Memory B cell (primary cell): ENCODE data around the gene SCG5.

Experiments used
- ATAC-seq: fragments of 150-1000 bp; cut with Tn5 transposase; 2 replicates; pipeline ENCODE4 v1.10.0; 2021; ENCODE audit warnings: low read depth, mild to moderate bottlenecking, moderate library complexity
- DNase-seq, 2 donors: peaks; one replicate each; pipeline ENCODE4 v3.0.0; 2022; ENCODE audit warnings: low spot score in 2 of 2
- H3K27ac Mint-ChIP-seq: one replicate; pipeline ENCODE4 v1.8.0; 2022; ENCODE audit warnings: mild to moderate bottlenecking, moderate library complexity, mixed read lengths
- H3K27me3 Mint-ChIP-seq: one replicate; pipeline ENCODE4 v1.8.0; 2022; ENCODE audit warnings: mixed read lengths
- H3K36me3 Mint-ChIP-seq: one replicate; pipeline ENCODE4 v1.8.0; 2022; ENCODE audit warnings: mild to moderate bottlenecking, mixed read lengths
- H3K4me1 Mint-ChIP-seq: one replicate; pipeline ENCODE4 v1.8.0; 2022; ENCODE audit warnings: mixed read lengths
- H3K4me3 Mint-ChIP-seq: one replicate; pipeline ENCODE4 v1.8.0; 2022; ENCODE audit warnings: mild to moderate bottlenecking, moderate library complexity, mixed read lengths
- H3K9me3 Mint-ChIP-seq: one replicate; pipeline ENCODE4 v1.8.0; 2022; ENCODE audit warnings: mixed read lengths

SCG5 gene

DNA sequence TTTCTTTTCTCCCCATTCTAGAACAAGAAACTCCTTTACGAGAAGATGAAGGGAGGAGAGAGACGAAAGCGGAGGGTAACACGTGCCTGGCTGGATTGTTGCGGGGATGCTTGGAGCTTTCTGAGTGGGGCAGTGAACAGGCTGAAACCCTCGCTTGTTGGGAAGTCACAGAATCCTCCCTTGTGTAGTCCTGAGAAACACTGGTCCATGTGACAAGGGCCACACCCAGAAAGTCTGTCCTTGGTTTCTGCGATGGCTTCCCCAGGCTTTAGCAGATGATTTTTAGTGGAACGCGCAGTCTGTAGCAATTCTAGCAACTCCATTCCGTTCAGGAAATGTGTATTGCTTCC, 50.2 kb downstream of the SCG5 start:
- H3K4me1 Mint-ChIP-seq: no peaks in the 10 kb centered on the region
- H3K36me3 Mint-ChIP-seq: no peaks in the 10 kb centered on the region
- DNase-seq (no peak), ATAC-seq (no peak)
- H3K4me3 Mint-ChIP-seq: no peak overlapping the region
- no peak overlapping the region for H3K27ac Mint-ChIP-seq
- H3K9me3 Mint-ChIP-seq: peaks cover 2% of the 10 kb centered on the region
- H3K27me3 Mint-ChIP-seq: peaks cover 4% of the 10 kb centered on the region

DNA sequence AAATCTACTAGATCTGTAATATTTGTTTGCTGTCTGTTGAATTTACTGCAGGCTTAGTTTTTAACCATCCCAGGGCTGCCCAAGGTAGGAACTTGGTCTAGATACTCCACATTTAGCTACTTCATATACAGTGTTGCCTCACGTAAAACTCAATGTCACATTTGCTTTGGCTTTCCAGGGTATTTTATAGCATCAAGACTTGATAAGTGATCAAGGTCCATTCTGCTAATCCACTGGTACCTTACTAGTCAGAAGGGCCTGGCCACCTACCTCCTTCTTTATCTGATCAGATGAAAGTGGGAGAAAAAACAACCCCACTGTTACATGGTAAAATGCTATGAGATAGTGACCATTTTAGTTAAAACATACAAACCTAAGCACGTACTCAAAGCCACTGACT, 50.8 kb downstream of the SCG5 start:
- Mint-ChIP-seq H3K4me1 (no peaks in the 10 kb centered on the region), H3K4me3 (no peak overlapping the region), H3K27ac (no peak overlapping the region), H3K9me3 (no peaks in the 10 kb centered on the region), H3K36me3 (no peaks in the 10 kb centered on the region), H3K27me3 (peaks cover 4% of the 10 kb centered on the region)
- no peak for ATAC-seq
- DNase-seq: no peak

DNA sequence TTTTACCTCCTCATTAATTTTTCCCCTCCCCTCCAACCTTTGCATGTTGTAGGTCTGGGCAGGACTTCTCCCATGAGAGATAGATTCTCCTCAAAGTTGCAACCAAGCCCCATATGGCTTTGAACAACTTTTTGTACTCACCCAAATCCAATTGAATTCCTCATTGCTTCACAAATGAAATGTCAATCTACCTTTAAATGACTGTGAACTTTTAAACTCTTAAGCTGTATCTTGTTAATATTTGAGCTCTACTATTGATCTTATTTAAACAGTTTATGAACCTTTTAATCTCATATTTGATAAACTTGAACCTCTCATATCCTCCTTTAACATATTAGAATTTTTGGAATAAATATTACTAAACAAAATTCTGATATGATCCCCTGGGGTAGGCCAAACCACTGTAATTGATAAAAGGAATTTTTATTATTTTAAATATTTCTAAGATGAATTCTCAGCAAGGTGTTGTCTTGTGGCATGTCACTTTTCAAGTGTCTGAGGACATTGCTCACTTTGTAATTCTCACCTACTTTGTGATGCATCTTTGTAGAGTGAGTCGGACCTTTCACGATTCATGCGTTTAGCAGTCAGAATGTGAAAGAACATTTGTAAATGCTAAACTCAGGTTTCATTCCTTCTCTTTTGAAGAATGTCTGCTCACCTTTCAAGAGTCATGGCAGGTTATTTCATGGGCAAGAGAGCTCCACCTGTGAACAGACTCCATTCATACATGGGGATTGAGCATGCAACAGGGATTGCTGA, 52.9 kb downstream of the SCG5 start:
- no peaks in the 10 kb centered on the region for H3K36me3 Mint-ChIP-seq
- DNase-seq (no peak), ATAC-seq (no peak)
- H3K4me3 Mint-ChIP-seq: no peak overlapping the region
- no peak overlapping the region for H3K27ac Mint-ChIP-seq
- peaks cover 6% of the 10 kb centered on the region for H3K27me3 Mint-ChIP-seq
- no peaks in the 10 kb centered on the region for H3K4me1 Mint-ChIP-seq
- no peaks in the 10 kb centered on the region for H3K9me3 Mint-ChIP-seq

DNA sequence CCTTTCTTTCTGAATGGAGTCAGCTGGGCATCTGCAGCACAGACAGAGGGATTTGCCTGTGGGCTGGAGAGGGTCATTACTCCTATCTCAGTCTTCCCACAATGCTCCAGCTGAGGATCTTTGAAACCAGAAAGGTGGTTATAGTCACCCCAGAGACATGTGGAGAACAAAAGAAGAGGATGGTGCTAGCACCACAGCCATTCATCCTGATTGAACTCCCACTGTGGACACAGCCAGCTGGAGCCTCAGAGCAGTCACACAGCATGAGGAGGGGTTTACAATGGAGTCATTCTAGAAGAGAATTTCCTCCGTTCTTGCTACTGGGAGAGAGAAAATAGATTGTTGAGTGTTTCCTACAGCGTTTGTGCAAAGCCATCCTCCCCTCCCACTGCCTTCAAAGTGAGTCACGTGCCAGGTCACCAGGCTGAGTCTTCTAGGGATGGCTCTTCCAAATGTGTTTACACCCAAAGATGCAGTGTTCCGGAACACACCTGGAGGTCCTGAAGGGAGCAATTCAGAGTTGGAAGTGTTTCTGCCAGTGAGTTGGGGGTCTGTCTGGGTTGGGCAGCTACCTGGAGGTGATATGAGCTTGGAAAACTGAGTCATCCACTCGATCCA, 57.4 kb downstream of the SCG5 start:
- Mint-ChIP-seq H3K27me3 (peaks cover 8% of the 10 kb centered on the region), H3K36me3 (no peaks in the 10 kb centered on the region), H3K4me1 (no peaks in the 10 kb centered on the region), H3K9me3 (no peaks in the 10 kb centered on the region), H3K4me3 (no peak overlapping the region), H3K27ac (no peak overlapping the region)
- no peak for DNase-seq
- no peak for ATAC-seq

DNA sequence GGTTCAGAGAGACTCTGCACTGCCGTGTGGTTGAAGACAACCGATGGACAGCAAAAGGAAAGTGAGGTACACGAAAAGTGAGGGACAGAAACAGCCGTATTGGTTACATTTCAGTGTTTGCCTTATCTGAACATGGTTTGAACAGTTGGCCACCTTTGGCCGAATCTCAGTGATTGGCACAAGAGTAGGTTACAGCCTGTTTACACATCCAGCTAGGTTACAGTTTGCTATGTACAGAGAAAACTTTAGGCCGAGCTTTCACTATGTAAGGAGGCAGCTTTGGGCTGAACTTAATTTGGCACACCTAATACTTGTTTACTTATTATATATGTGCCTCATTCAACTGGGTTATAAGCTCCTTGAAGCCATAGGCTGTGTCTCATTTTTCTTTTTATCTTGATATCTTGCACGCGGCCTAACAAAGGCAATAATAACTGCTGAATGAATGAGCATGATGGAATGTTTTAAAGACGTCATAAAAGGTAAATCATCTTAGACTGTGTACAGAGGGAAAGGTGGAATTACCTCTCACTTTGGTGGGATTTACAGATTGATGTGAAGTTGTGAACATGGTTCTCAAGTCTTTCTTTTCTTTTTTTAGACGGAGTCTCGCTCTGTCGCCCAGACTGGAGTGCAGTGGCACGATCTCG, 59.1 kb downstream of the SCG5 start:
- Mint-ChIP-seq H3K36me3 (no peaks in the 10 kb centered on the region), H3K27ac (no peak overlapping the region), H3K27me3 (peaks cover 8% of the 10 kb centered on the region), H3K4me3 (no peak overlapping the region), H3K9me3 (no peaks in the 10 kb centered on the region), H3K4me1 (no peaks in the 10 kb centered on the region)
- ATAC-seq (no peak), DNase-seq (no peak)

DNA sequence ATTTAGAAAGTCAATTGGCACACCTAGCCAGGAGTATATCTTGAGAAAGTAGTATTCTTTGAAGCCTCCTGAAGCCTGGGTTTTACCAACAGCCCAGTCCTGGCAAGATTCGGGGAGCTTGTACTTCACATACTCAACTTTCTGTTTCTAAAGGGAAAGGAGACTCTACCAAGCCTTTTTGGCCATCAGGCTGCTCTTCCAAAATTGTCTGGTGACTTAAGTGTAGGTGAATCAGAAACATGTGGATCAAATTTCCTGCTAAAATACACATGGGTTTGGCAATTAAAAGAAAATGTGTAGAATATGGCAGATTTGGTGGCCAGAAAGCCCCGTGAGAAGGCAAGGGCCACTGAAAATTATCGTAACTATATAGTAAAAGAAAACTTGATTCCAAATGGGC, 60.4 kb downstream of the SCG5 start:
- Mint-ChIP-seq H3K9me3 (no peaks in the 10 kb centered on the region), H3K4me1 (no peaks in the 10 kb centered on the region), H3K27ac (no peak overlapping the region), H3K4me3 (no peak overlapping the region), H3K27me3 (peaks cover 6% of the 10 kb centered on the region), H3K36me3 (no peaks in the 10 kb centered on the region)
- ATAC-seq (no peak), DNase-seq (no peak)

DNA sequence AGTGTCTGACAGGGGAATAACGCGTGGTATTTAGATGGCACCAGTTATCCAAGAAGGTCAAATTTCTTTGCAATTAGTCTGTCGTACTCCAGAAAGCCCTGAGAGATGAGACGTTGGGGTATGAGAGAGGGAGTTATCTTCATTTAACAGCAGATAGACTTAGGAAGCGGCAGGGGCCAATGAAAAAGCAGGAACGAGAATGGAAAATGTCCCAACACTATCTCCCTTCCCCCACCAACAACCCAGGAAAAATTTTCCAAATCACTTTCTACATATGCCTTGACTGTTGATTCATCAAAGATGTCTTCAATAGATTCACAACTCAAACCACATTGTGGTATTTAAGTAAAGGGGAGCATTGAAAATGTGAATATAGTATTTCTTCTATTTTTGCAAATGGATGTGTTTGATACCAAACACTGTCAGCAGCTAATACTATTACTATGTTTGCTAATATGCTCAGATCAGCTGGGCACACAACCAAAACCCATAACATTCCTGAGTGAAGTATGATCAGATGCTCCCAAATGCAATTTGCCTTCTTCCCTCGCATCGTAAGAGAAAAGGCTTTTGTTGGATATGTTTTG, 63.0 kb downstream of the SCG5 start:
- no peaks in the 10 kb centered on the region for H3K4me1 Mint-ChIP-seq
- H3K4me3 Mint-ChIP-seq: no peak overlapping the region
- DNase-seq: no peak
- H3K27ac Mint-ChIP-seq: no peak overlapping the region
- H3K27me3 Mint-ChIP-seq: peaks cover 8% of the 10 kb centered on the region
- no peaks in the 10 kb centered on the region for H3K36me3 Mint-ChIP-seq
- ATAC-seq: no peak
- H3K9me3 Mint-ChIP-seq: no peaks in the 10 kb centered on the region

DNA sequence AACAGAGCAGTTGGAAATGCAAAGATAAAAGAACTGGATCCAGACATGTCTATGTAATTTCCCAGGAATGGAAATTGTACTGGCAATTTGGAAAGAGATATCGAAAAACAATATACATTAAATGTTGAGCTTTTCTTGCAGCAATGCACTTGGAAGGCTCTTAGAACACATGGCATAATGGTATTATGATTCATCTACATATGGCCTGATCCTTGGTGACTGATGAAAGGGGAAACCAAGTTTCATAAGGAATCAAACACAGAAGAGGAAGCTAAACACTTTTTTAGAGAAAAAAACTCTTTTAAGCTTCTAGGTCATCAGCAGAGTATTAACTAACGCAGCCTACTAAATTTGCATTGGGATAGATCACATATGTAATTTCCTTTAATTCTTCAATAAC, 63.9 kb downstream of the SCG5 start:
- H3K4me1 Mint-ChIP-seq: no peaks in the 10 kb centered on the region
- no peak for ATAC-seq
- no peak overlapping the region for H3K4me3 Mint-ChIP-seq
- H3K27ac Mint-ChIP-seq: no peak overlapping the region
- H3K27me3 Mint-ChIP-seq: peaks cover 8% of the 10 kb centered on the region
- no peaks in the 10 kb centered on the region for H3K36me3 Mint-ChIP-seq
- no peak for DNase-seq
- no peaks in the 10 kb centered on the region for H3K9me3 Mint-ChIP-seq

DNA sequence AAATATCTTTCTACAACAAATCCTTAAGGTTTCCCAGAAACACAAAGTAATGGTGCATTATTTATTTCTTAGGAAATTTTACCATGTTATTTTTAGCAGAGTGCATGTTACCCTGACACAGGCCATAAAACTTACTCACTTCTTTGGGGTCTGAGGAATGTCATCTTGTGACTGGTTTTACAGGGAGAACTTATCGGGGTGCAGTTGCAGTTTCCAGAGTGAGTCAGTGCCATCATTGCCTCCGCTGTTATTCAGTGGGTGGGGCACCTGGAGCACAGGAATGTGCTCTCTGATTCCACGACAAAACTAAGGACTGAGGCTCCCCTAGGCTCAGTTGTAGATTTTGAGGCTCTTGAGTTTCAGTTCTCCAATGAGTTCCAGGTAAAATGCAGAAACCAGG, 65.2 kb downstream of the SCG5 start:
- no peak overlapping the region for H3K27ac Mint-ChIP-seq

DNA sequence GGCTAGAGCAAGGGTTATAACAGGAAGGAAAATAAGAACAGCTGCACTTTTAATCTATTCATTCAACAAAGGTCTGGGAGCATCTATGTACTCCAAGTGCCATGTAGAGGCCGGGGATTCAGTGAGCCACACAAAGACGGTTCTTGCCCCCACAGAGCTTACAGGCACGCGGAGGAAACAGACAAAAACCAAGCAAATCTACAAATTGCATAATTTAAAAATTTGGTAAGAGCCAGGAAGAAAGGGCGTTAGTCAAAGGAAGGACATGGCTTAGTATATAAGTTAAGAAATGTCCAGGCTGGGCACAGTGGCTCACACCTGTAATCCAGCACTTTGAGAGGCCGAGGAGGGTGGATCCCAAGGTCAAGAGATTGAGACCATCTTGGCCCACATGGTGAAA, 65.9 kb downstream of the SCG5 start:
- Mint-ChIP-seq H3K36me3 (no peaks in the 10 kb centered on the region), H3K4me3 (no peak overlapping the region), H3K4me1 (no peaks in the 10 kb centered on the region), H3K27ac (no peak overlapping the region), H3K27me3 (peaks cover 8% of the 10 kb centered on the region), H3K9me3 (no peaks in the 10 kb centered on the region)
- DNase-seq (no peak), ATAC-seq (no peak)

More for the DNA sequence above, 65.2 kb downstream of the SCG5 start:
- Mint-ChIP-seq H3K4me3 (no peak overlapping the region), H3K27me3 (peaks cover 8% of the 10 kb centered on the region), H3K9me3 (no peaks in the 10 kb centered on the region), H3K4me1 (no peaks in the 10 kb centered on the region), H3K36me3 (no peaks in the 10 kb centered on the region)
- ATAC-seq: no peak
- DNase-seq: no peak

DNA sequence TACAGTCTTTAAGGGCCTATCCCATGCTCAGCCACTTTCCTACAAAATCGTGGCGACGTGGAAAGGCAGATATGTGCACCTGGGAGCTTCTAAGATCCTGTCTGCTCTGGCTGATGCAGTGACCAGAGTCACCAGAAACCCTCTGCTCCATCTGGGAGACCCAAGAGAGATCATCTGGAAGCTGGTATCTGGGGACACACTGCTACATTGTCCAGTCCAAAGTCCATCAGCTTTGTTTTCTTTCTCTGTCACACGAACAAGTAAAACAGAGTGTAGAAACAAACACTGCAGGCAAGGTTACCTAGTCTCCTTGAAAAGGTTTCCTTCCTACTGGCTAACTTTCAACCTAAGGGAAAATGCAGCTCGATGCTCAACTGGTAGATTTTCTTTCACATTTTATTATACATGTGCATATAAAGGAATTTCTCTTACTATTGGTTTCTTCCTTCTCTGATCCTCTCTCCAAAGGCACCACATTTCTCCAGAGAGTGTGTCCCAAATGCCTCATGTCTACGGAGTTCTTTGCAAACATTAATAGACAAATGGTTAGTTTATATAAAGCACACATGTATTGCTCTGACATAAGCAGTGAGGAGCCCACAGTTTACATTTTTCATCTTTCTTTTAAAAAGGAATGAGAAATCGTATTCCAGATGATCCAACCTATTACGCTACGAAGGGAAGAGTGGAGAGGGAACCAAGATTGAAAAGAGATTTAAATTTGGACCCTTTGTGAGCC, 68.0 kb downstream of the SCG5 start:
- H3K4me1 Mint-ChIP-seq: no peaks in the 10 kb centered on the region
- no peaks in the 10 kb centered on the region for H3K36me3 Mint-ChIP-seq
- H3K4me3 Mint-ChIP-seq: no peak overlapping the region
- ATAC-seq (no peak), DNase-seq (no peak)
- peaks cover 10% of the 10 kb centered on the region for H3K27me3 Mint-ChIP-seq
- H3K9me3 Mint-ChIP-seq: no peaks in the 10 kb centered on the region
- no peak overlapping the region for H3K27ac Mint-ChIP-seq

DNA sequence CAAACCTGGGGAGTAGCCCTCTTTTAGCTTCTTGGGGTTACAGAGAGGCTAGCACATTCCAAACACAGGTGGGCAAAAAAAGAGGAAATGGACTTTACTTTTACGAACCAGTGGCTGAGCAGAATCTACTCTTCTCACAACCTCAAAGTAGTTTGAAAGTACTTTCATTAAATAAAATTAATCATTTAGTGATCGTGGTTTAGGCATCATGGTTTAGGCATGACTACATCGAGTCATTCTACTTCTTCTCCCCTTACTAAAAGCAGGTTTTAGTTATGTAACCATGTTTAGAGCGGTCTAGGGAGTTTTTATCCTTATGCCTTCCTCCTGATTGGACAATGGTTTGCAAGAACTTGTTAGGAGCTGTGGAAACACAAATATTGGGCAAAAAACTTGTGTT, 73.8 kb downstream of the SCG5 start:
- Mint-ChIP-seq H3K4me3 (no peak overlapping the region), H3K27ac (no peak overlapping the region), H3K4me1 (peaks cover 20% of the 10 kb centered on the region), H3K9me3 (no peaks in the 10 kb centered on the region), H3K27me3 (peaks cover 18% of the 10 kb centered on the region), H3K36me3 (no peaks in the 10 kb centered on the region)
- ATAC-seq: peak; percentile 53
- no peak for DNase-seq

DNA sequence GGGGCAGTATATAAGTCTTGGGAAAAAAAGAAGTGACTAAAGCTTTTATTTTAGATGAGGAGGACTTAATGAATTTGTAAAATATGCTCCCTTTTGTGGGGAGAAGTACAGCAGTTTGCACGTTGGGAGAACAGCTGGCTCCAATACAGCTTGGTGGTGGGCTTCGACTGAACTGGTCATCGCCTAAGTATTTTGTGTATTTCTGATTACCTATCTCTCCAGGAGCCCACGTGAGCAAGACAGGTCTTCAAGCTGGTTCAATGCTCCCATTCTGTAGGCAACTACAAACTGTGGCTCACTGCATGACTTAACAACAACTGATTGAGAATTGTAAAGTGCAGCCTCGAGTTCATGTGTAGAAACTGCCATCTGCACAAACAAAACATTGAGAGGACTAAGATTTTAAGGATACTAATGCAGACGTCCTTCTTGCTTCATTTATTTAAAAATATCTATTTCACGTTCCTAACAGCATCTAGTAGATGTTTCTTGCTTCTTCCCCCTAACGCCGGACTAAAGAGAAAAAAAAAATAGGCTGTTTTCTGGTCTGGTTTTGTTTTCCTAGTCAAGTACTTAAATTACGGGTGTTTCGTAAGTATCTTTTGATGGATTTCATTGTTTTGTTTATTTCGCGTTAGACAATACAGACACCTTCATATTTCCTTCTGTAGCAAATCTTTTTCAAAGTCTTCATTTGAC, 74.9 kb downstream of the SCG5 start:
- no peaks in the 10 kb centered on the region for H3K9me3 Mint-ChIP-seq
- H3K36me3 Mint-ChIP-seq: no peaks in the 10 kb centered on the region
- H3K27me3 Mint-ChIP-seq: peaks cover 18% of the 10 kb centered on the region
- peaks cover 20% of the 10 kb centered on the region for H3K4me1 Mint-ChIP-seq
- no peak for ATAC-seq
- peak overlapping the region; percentile 46 for H3K4me3 Mint-ChIP-seq
- no peak for DNase-seq
- no peak overlapping the region for H3K27ac Mint-ChIP-seq
